ENCODE data around the gene ANKRD13B. TPM values are rescaled to one million over a fixed set of nuclear protein-coding genes. Genes with fewer than 3 reads are reported as not detected.

The ANKRD13B gene
- total and polyA plus RNA-seq, 2 of the 13 experiments (the other 11 are each of a cell fraction or from before 2014, with no cell fraction given), result 1.7 to 1.8 TPM

- TF ChIP-seq, protein P1, sequence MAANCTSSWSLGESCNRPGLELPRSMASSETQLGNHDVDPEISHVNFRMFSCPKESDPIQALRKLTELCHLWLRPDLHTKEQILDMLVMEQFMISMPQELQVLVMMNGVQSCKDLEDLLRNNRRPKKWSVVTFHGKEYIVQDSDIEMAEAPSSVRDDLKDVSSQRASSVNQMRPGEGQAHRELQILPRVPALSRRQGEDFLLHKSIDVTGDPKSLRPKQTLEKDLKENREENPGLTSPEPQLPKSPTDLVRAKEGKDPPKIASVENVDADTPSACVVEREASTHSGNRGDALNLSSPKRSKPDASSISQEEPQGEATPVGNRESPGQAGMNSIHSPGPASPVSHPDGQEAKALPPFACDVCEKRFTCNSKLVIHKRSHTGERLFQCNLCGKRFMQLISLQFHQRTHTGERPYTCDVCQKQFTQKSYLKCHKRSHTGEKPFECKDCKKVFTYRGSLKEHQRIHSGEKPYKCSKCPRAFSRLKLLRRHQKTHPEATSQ (CRISPR knock-in tag; IDR thresholded peaks at IDR 0.05; ENCODE audit: borderline replicate concordance), result no peak
- TF ChIP-seq GATAD1 (CRISPR knock-in tag; IDR thresholded peaks at IDR 0.05) (0 out of 2 replicates have a peak, but pooled peaks have one; percentile 36), ISX (CRISPR knock-in tag; conservative IDR thresholded peaks at IDR 0.05) (no peak), SMAD9 (CRISPR knock-in tag; IDR thresholded peaks at IDR 0.05) (no peak), ZNF776 (CRISPR knock-in tag; IDR thresholded peaks at IDR 0.05) (no peak), AHR (CRISPR knock-in tag; IDR thresholded peaks at IDR 0.05) (peak; percentile 95; the same call in 1 of the 2 replicates), HNRNPH1 (optimal IDR thresholded peaks at IDR 0.05; ENCODE audit: low read depth, low read length) (no peak), ZBTB20 (CRISPR knock-in tag; IDR thresholded peaks at IDR 0.05; ENCODE audit: borderline replicate concordance, low read depth) (no peak), SALL1 (CRISPR knock-in tag; IDR thresholded peaks at IDR 0.05) (peak; percentile 56), ZIK1 (CRISPR knock-in tag; IDR thresholded peaks at IDR 0.05; ENCODE audit: borderline replicate concordance, low read depth) (no peak), PATZ1 (CRISPR knock-in tag; IDR thresholded peaks at IDR 0.05) (peak; percentile 18; the same call in 1 of the 2 replicates), ZNF704 (CRISPR knock-in tag; IDR thresholded peaks at IDR 0.05; ENCODE audit: borderline replicate concordance) (no peak), ZNF383 (CRISPR knock-in tag; IDR thresholded peaks at IDR 0.05; ENCODE audit: borderline replicate concordance) (no peak), PRPF4 (IDR thresholded peaks at IDR 0.05; ENCODE audit: low read depth, low read length, poor library complexity, severe bottlenecking) (no peak), RARA (CRISPR knock-in tag; IDR thresholded peaks at IDR 0.05) (peak; percentile 46; the same call in 1 of the 2 replicates), PAWR (CRISPR knock-in tag; IDR thresholded peaks at IDR 0.05; ENCODE audit: borderline replicate concordance) (no peak), RFXAP (CRISPR knock-in tag; IDR thresholded peaks at IDR 0.05; ENCODE audit: borderline replicate concordance) (no peak), SNAI1 (CRISPR knock-in tag; IDR thresholded peaks at IDR 0.05; ENCODE audit: borderline replicate concordance) (no peak)
- TF ChIP-seq, protein P2, sequence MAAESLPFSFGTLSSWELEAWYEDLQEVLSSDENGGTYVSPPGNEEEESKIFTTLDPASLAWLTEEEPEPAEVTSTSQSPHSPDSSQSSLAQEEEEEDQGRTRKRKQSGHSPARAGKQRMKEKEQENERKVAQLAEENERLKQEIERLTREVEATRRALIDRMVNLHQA (CRISPR knock-in tag; IDR thresholded peaks at IDR 0.05), result no peak
- TF ChIP-seq, protein P3, sequence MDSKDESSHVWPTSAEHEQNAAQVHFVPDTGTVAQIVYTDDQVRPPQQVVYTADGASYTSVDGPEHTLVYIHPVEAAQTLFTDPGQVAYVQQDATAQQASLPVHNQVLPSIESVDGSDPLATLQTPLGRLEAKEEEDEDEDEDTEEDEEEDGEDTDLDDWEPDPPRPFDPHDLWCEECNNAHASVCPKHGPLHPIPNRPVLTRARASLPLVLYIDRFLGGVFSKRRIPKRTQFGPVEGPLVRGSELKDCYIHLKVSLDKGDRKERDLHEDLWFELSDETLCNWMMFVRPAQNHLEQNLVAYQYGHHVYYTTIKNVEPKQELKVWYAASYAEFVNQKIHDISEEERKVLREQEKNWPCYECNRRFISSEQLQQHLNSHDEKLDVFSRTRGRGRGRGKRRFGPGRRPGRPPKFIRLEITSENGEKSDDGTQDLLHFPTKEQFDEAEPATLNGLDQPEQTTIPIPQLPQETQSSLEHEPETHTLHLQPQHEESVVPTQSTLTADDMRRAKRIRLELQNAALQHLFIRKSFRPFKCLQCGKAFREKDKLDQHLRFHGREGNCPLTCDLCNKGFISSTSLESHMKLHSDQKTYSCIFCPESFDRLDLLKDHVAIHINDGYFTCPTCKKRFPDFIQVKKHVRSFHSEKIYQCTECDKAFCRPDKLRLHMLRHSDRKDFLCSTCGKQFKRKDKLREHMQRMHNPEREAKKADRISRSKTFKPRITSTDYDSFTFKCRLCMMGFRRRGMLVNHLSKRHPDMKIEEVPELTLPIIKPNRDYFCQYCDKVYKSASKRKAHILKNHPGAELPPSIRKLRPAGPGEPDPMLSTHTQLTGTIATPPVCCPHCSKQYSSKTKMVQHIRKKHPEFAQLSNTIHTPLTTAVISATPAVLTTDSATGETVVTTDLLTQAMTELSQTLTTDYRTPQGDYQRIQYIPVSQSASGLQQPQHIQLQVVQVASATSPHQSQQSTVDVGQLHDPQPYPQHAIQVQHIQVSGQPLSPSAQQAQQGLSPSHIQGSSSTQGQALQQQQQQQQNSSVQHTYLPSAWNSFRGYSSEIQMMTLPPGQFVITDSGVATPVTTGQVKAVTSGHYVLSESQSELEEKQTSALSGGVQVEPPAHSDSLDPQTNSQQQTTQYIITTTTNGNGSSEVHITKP (CRISPR knock-in tag; IDR thresholded peaks at IDR 0.05; ENCODE audit: low read depth), result no peak
Measured at GRCh38 chr17:29593591-29594518, 923 bp downstream of the ANKRD13B start (continued).

All from HepG2 (cell line).